HG02884 (cell line): Measurements from ENCODE around the gene KLK2.

ENCODE experiments used
- ATAC-seq: cut with Tn5 transposase; IDR thresholded peaks from one replicate; pipeline ENCODE4 v1.9.1; 2021; ENCODE audit warnings: mild to moderate bottlenecking, moderate library complexity; ENCODE audit not compliant: unreplicated experiment

Gene KLK2

GRCh38 chr19:50873056-50873455 lies at the start of gene KLK2:
Gene KLK2 (plus strand): TSS chr19:50873439. CDS start chr19:50873474, 35 bp downstream.
- no peak for ATAC-seq

- ATAC-seq = no peak
Measured at GRCh38 chr19:50826492-50827240, 46.6 kb upstream of the KLK2 start.

GRCh38 chr19:50827476-50827875 lies 45.8 kb upstream of the KLK2 start:
- ATAC-seq = no peak

- no peak for ATAC-seq
Measured at GRCh38 chr19:50829801-50830200, 43.4 kb upstream of the KLK2 start.

GRCh38 chr19:50830266-50831025 lies 42.8 kb upstream of the KLK2 start:
- ATAC-seq = no peak

GRCh38 chr19:50831026-50831396 lies 42.2 kb upstream of the KLK2 start:
- no peak for ATAC-seq

GRCh38 chr19:50832666-50833065 lies 40.6 kb upstream of the KLK2 start:
- ATAC-seq = no peak

- no peak for ATAC-seq
Measured at GRCh38 chr19:50833117-50833801, 40.0 kb upstream of the KLK2 start, which contains the start of gene KLK15. Gene KLK15 (minus strand): TSS chr19:50833574. CDS start chr19:50831492, 2,082 bp downstream.

- no peak for ATAC-seq
Measured at GRCh38 chr19:50833802-50834167, 39.5 kb upstream of the KLK2 start.

- no peak for ATAC-seq
Measured at GRCh38 chr19:50835103-50835784, 38.0 kb upstream of the KLK2 start.

GRCh38 chr19:50835785-50836542 lies 37.3 kb upstream of the KLK2 start:
- no peak for ATAC-seq

- ATAC-seq = no peak
Measured at GRCh38 chr19:50836543-50837195, 36.6 kb upstream of the KLK2 start.

GRCh38 chr19:50837300-50837699 lies 35.9 kb upstream of the KLK2 start:
- no peak for ATAC-seq

GRCh38 chr19:50838239-50838638 lies 35.0 kb upstream of the KLK2 start:
- ATAC-seq = no peak

GRCh38 chr19:50839712-50840655 lies 33.3 kb upstream of the KLK2 start:
- no peak for ATAC-seq

- no peak for ATAC-seq
Measured at GRCh38 chr19:50842130-50842529, 31.1 kb upstream of the KLK2 start.

GRCh38 chr19:50843205-50843604 lies 30.0 kb upstream of the KLK2 start:
- no peak for ATAC-seq

GRCh38 chr19:50843701-50844221 lies 29.5 kb upstream of the KLK2 start:
- no peak for ATAC-seq
